HG03025 (cell line): Measurements from ENCODE around the gene STIP1.

Experiments used
- ATAC-seq: cut with Tn5 transposase; IDR thresholded peaks from one replicate; pipeline ENCODE4 v1.9.1; 2021; ENCODE audit warnings: mild to moderate bottlenecking, moderate library complexity; ENCODE audit not compliant: unreplicated experiment, low FRiP score

The STIP1 gene

DNA sequence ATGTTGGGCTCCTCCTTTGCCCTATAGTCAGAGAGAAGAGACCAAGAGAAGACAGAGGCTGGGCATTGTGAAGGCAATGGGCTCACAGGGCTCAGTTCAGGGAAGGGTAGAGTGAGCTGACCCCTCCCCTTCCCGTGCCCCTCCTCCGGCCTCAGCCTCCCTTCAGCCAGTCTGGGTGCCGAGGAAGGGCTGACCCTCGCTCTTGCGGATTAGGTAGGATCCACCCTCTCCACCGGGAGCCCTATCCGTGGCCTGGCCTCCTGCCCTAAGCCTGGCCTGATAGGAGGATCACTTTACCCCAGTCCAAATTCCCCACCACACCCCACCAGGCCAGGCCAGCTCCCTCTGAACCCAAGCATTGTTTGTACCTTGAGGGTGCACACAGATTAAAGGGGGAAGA lies 62.6 kb downstream of the STIP1 start:
- ATAC-seq, result no peak

DNA sequence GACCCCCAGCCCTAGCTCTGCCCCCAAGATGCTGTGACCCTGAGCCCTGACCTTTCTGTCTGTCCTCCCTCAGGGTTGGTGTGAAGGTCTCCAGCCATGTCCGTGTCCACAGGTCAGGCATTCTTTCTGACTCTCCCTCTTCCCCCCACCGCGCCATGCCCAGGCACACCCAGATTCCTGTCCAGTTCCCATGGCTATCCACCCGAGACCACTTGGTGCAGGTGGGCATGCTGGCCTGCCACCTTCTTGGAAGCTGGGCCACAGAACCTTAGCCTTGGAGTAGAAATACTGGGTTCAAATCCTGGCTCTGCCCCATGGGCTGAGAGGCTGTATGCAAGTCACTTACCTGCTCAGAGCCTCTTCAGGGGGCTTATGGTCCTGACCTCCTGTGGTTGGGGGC lies 63.1 kb downstream of the STIP1 start:
- ATAC-seq, result no peak

- no peak for ATAC-seq
Observed at GRCh38 chr11:64249563-64250414, 63.8 kb downstream of the STIP1 start.

DNA sequence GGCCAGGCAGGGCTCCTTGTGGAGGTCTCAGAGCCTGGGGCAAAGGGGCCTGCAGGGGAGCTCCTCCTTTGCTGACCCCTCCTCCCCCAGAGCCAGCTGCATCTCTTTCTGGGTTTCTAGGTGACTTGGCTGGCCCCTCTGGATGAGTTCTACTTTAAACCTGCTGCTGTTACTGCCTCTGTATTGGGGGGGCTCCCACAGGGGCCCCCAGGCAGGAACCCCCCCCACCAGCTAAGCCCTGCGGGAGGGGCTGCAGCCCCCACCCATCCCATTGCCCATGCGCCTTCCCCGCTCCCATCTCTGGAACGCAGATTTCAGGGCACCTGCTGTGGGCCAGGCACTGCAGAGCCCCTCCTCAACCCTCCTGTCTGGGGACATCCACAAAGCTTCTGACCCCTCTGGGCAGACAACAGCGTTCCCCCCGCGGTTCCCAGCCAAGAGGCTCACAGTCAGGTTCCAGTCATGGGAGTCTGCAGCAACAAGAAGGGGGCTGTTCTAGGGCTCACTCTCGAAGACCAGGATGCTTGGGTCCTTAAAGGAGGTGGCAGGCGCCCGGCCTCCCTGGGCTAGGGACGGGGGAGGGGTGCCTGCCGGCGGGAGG lies 64.5 kb downstream of the STIP1 start:
- ATAC-seq, result no peak

- ATAC-seq, result no peak
Observed at GRCh38 chr11:64251016-64251752, 65.2 kb downstream of the STIP1 start, which contains the start of gene PLCB3. Gene PLCB3 (plus strand): TSS chr11:64251530. CDS start chr11:64251650, 120 bp downstream.

- ATAC-seq, result no peak
Observed at GRCh38 chr11:64251753-64252002, 65.7 kb downstream of the STIP1 start.

DNA sequence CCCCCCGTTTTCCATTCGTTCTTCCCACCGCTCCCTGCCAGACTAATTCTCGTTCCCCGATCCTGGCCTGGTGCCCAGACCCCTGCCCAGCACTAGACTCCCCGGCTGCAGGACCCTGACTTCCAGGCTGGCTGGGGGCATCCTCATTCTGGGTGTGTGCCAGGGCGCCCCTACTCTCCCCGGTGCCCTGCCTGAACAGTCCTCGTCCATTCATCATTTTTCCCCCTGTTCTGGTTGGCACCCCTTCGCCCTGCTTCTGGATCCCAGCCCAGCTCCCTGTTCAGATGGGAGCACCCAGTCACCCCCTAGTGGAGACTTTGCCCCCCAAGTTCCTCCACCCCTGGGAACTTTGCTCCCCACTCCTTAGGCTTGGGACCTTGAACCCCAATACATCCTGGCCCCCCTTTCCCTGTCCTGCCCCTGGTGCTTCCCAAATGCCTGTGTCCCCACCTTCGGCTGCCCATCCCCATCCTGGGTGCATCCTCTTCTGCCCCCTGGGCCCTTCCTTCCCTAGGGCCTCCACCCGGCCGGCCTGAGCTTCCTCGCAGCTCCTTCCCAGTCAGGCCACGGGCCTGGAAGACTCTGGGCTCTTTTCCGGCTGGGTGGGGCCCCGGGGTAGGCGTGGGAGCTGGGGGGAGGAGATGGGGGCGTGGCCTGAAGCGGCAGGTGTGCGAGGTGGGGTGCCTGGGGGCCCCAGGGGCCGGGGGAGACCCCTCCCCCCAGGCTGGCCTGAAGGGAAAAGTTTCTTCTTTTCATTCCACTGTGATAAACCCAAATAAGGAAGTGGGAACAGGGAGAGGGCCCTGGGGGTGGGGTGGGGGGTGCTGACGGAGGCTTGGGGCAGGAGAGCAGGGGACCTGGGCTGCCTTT lies 66.3 kb downstream of the STIP1 start:
- no peak for ATAC-seq

DNA sequence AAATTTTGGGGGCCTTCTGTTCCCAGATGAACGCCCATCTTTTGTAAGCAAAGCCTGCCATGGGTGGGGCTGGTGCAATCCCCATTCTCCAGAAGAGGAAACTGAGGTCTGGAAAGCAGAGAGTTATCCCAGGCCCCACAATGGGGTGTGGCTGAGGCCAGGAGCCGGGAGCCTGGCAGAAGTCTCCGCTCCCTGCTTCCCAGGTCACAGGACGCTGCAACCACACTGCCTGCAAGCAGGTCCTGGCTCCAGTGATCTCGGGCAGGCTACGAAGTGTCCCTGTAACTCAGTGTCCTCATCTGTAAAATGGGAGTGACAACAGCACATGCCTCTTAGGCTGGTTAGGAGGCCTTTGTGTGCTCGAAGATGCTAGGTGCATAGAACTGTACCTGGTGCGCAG lies 67.1 kb downstream of the STIP1 start:
- ATAC-seq, result no peak

GRCh38 chr11:64253481-64253880 lies 67.5 kb downstream of the STIP1 start:
- no peak for ATAC-seq
